GM19351 (cell line): Measurements from ENCODE around the gene HK1.
"Not testable (repeated sequence)": the region's sequence is repeated elsewhere in the genome, so short reads cannot be mapped to it uniquely, and the experiment has no call there.

Experiments
- ATAC-seq: cut with Tn5 transposase; IDR thresholded peaks from one replicate; pipeline ENCODE4 v1.9.1; 2021; ENCODE audit warnings: mild to moderate bottlenecking, moderate library complexity; ENCODE audit not compliant: unreplicated experiment

HK1 gene

GRCh38 chr10:69253171-69253570 is 25.1 kb upstream of the HK1 start:
- no peak for ATAC-seq

GRCh38 chr10:69254877-69255276 is 23.4 kb upstream of the HK1 start:
- no peak for ATAC-seq

- ATAC-seq: no peak
These were observed 18.6 kb upstream of the HK1 start for GRCh38 chr10:69259547-69260243.

- ATAC-seq: no peak
These were observed 17.1 kb upstream of the HK1 start for GRCh38 chr10:69261184-69261583.

GRCh38 chr10:69262292-69262751 is 16.0 kb upstream of the HK1 start:
- ATAC-seq: no peak

GRCh38 chr10:69265521-69265920 is 12.8 kb upstream of the HK1 start:
- no peak for ATAC-seq

- no peak for ATAC-seq
These were observed 9.4 kb upstream of the HK1 start for GRCh38 chr10:69268761-69269416.

GRCh38 chr10:69269761-69270160 is 8.5 kb upstream of the HK1 start:
- no peak for ATAC-seq

- no peak for ATAC-seq
These were observed 7.3 kb upstream of the HK1 start for GRCh38 chr10:69270990-69271389.

GRCh38 chr10:69272624-69273023 is 5.7 kb upstream of the HK1 start:
- no peak for ATAC-seq

GRCh38 chr10:69275444-69275843 is 2.9 kb upstream of the HK1 start:
- no peak for ATAC-seq

- ATAC-seq: no peak
These were observed 1.8 kb upstream of the HK1 start for GRCh38 chr10:69276503-69276902.

GRCh38 chr10:69279110-69279509 is 814 bp downstream of the HK1 start:
- ATAC-seq: no peak

- no peak for ATAC-seq
These were observed 3.5 kb downstream of the HK1 start for GRCh38 chr10:69281507-69282413.

GRCh38 chr10:69284402-69284801 is 6.1 kb downstream of the HK1 start:
- not testable (repeated sequence) for ATAC-seq

GRCh38 chr10:69285699-69286098 is 7.4 kb downstream of the HK1 start:
- no peak for ATAC-seq

GRCh38 chr10:69287181-69287580 is 8.9 kb downstream of the HK1 start:
- ATAC-seq: no peak

- no peak for ATAC-seq
These were observed 12.7 kb downstream of the HK1 start for GRCh38 chr10:69290993-69291392.

- ATAC-seq: no peak
These were observed 14.2 kb downstream of the HK1 start for GRCh38 chr10:69292459-69292858.

- no peak for ATAC-seq
These were observed 16.8 kb downstream of the HK1 start for GRCh38 chr10:69295027-69295636.

GRCh38 chr10:69303632-69304051 is 25.3 kb downstream of the HK1 start:
- no peak for ATAC-seq
